Measurements from ENCODE around the gene DPAGT1. TPM values are rescaled to one million over a fixed set of nuclear protein-coding genes. Genes with fewer than 3 reads are reported as not detected.

The DPAGT1 gene
- polyA plus RNA-seq, 3 donors = 37.0 to 54.2 (median 39.7) TPM

- Histone ChIP-seq H3K9ac (ENCODE audit: insufficient read depth, low read length, poor library complexity, severe bottlenecking) (no peak overlapping the region), H3K27me3 (ENCODE audit: control insufficient read depth in 2 of 2, insufficient read depth in 2 of 2, low read length in 2 of 2) (no peaks in the 10 kb centered on the region), H2AFZ (ENCODE audit: insufficient read depth, low read depth, low read length, poor library complexity, severe bottlenecking) (no peak overlapping the region), H4K20me1 (ENCODE audit: insufficient read depth, low read length) (peaks cover 13% of the 10 kb centered on the region), H3K4me3 (replicated peaks in 1 of 3; ENCODE audit: low read depth in 2 of 3, low read length in 3 of 3) (no peak overlapping the region), H3K27ac (ENCODE audit: low read depth in 1 of 2, low read length in 2 of 2) (no peak overlapping the region), H3K36me3 (replicated peaks in 1 of 2; ENCODE audit: control insufficient read depth in 1 of 2, insufficient read depth in 2 of 2, low read length in 2 of 2) (peaks cover 21 to 40% of the 10 kb centered on the region in 2 donors), H3K79me2 (ENCODE audit: insufficient read depth, low read length) (peaks cover 32% of the 10 kb centered on the region), H3K9me3 (replicated peaks in 1 of 2; ENCODE audit: control insufficient read depth in 1 of 2, insufficient read depth in 1 of 2, low read length in 2 of 2) (no peaks in the 10 kb centered on the region), H3K4me1 (ENCODE audit: control insufficient read depth in 1 of 2, insufficient read depth in 2 of 2, low read length in 2 of 2) (peaks cover 51 to 62% of the 10 kb centered on the region in 2 donors), H3K4me2 (replicated peaks; ENCODE audit: extremely low read depth, low read length, poor library complexity, severe bottlenecking) (no peak overlapping the region)
- WGBS (ENCODE audit: insufficient coverage) = no CpG with 5 or more reads among the region's 5 CpGs
- Mint-ChIP-seq H3K27me3 (ENCODE audit: low read depth in 3 of 3) (peaks cover 0 to 5% (median 0%) of the 10 kb centered on the region in 3 donors), H3K4me1 (peaks cover 55% of the 10 kb centered on the region), H3K9me3 (no peaks in the 10 kb centered on the region), H3K4me3 (no peak overlapping the region), H3K36me3 (peaks cover 29 to 45% of the 10 kb centered on the region in 2 donors), H3K27ac (peak overlapping the region in 1 of 7 donors; percentile 20)
- intact Hi-C loops (cut with micrococcal nuclease) = no loop called here
- no peak for DNase-seq
- no peak for TF ChIP-seq CTCF (IDR thresholded peaks at IDR 0.05)
These were observed 16.6 kb upstream of the DPAGT1 start for GRCh38 chr11:119118227-119118626.

DNA sequence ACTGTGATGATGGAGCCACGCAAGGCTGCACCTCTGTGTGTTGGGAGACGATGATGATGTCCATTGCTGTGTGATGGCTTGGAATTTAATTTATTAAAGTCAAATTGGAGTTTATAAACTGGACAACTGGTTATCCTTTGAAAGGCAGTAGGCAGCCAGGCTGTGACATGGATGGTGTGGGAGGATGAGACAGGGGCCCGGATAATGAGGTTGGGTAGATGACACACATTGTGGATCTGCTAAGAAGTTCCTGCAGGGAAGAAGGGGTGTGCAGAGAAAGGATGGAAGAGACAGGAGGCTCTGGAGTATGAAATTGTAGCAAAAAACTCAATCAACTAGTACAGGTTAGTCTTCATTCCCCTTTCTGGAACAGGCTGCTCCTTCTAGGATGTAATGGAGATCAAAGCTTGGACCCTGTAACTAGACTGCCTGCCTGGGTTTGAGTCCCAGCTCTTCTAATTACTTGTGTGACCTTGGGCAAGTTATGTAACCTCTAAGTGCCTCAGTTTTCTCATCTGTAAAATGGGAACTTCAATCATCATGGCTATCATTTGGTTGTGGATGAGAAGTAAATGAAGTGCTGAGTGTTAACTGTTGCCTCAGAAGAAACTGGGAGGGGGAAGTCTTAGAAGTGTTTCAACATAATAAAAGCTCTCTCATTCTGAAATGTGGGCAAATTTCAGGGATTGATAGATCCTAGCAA is 15.5 kb upstream of the DPAGT1 start:
- H3K9me3 Mint-ChIP-seq = no peaks in the 10 kb centered on the region
- Histone ChIP-seq H3K27ac (ENCODE audit: low read depth in 1 of 2, low read length in 2 of 2) (peak overlapping the region; percentile 83 to 94), H3K4me2 (replicated peaks; ENCODE audit: extremely low read depth, low read length, poor library complexity, severe bottlenecking) (no peak overlapping the region), H3K4me1 (ENCODE audit: control insufficient read depth in 1 of 2, insufficient read depth in 2 of 2, low read length in 2 of 2) (peaks cover 45 to 52% of the 10 kb centered on the region in 2 donors), H3K27me3 (ENCODE audit: control insufficient read depth in 2 of 2, insufficient read depth in 2 of 2, low read length in 2 of 2) (no peaks in the 10 kb centered on the region), H3K36me3 (replicated peaks in 1 of 2; ENCODE audit: control insufficient read depth in 1 of 2, insufficient read depth in 2 of 2, low read length in 2 of 2) (peaks cover 31 to 51% of the 10 kb centered on the region in 2 donors), H3K79me2 (ENCODE audit: insufficient read depth, low read length) (peaks cover 30% of the 10 kb centered on the region), H4K20me1 (ENCODE audit: insufficient read depth, low read length) (peaks cover 7% of the 10 kb centered on the region), H3K9ac (ENCODE audit: insufficient read depth, low read length, poor library complexity, severe bottlenecking) (no peak overlapping the region), H2AFZ (ENCODE audit: insufficient read depth, low read depth, low read length, poor library complexity, severe bottlenecking) (no peak overlapping the region), H3K9me3 (replicated peaks in 1 of 2; ENCODE audit: control insufficient read depth in 1 of 2, insufficient read depth in 1 of 2, low read length in 2 of 2) (no peaks in the 10 kb centered on the region), H3K4me3 (replicated peaks in 1 of 3; ENCODE audit: low read depth in 2 of 3, low read length in 3 of 3) (no peak overlapping the region)
- WGBS (ENCODE audit: insufficient coverage) = 100% methylated on average over 3 of the region's 3 CpGs
- TF ChIP-seq CTCF (IDR thresholded peaks at IDR 0.05) = no peak
- H3K4me1 Mint-ChIP-seq = peaks cover 48% of the 10 kb centered on the region
- no peak for DNase-seq
- H3K27me3 Mint-ChIP-seq (ENCODE audit: low read depth in 3 of 3) = peaks cover 0 to 5% (median 0%) of the 10 kb centered on the region in 3 donors
- H3K27ac Mint-ChIP-seq = peak overlapping the region in 6 of 7 donors; percentile 80 to 98 (median 96)
- H3K4me3 Mint-ChIP-seq = no peak overlapping the region
- intact Hi-C loops (cut with micrococcal nuclease) = no loop called here
- H3K36me3 Mint-ChIP-seq = peaks cover 39 to 55% of the 10 kb centered on the region in 2 donors

Measured in CD14-positive monocyte (primary cell).